GM21360 (cell line): Measurements from ENCODE around the gene UGT1A9.
"Not testable (repeated sequence)": the region's sequence is repeated elsewhere in the genome, so short reads cannot be mapped to it uniquely, and the experiment has no call there.

Experiments
- ATAC-seq: cut with Tn5 transposase; IDR thresholded peaks from one replicate; pipeline ENCODE4 v1.9.1; 2021; ENCODE audit warnings: mild to moderate bottlenecking, moderate library complexity; ENCODE audit not compliant: unreplicated experiment

Gene UGT1A9

GRCh38 chr2:233711312-233712008 lies 39.8 kb downstream of the UGT1A9 start:
- ATAC-seq, result no peak

DNA sequence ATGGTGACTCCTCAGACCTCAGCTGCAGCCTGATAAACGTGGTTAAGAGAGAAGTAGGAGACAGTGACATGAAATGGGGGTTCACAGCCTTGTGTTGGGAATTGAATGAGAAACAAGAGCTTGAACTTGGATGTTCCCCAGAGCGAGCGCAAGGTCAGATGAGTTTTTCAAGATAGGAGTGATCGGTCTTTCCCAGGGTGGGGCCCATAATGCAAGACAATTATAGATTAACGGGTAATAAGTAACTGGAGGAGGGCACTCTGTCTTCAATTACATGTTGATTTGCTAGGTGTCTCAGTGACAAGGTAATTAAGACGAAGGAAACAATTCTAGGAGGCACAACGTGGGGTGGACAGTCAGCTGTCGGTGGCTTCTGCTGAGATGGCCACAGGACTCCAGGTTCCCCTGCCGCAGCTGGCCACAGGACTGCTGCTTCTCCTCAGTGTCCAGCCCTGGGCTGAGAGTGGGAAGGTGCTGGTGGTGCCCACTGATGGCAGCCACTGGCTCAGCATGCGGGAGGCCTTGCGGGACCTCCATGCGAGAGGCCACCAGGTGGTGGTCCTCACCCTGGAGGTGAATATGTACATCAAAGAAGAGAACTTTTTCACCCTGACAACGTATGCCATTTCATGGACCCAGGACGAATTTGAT lies 41.0 kb downstream of the UGT1A9 start, which contains the start of gene UGT1A5:
UGT1A5 (plus strand) TSS at position 297 of the 651 bp plus-strand sequence; CDS start at position 382, 85 bp downstream.
- no peak for ATAC-seq

GRCh38 chr2:233713262-233713615 lies 41.5 kb downstream of the UGT1A9 start:
- ATAC-seq, result no peak

- no peak for ATAC-seq
These were observed 42.4 kb downstream of the UGT1A9 start for GRCh38 chr2:233714121-233714520.

- ATAC-seq, result no peak
These were observed 46.9 kb downstream of the UGT1A9 start, which contains the start of gene UGT1A4 for GRCh38 chr2:233718552-233718951. TSS of gene UGT1A4 (plus strand) at chr2:233718736. CDS start at chr2:233718821, 85 bp downstream.

DNA sequence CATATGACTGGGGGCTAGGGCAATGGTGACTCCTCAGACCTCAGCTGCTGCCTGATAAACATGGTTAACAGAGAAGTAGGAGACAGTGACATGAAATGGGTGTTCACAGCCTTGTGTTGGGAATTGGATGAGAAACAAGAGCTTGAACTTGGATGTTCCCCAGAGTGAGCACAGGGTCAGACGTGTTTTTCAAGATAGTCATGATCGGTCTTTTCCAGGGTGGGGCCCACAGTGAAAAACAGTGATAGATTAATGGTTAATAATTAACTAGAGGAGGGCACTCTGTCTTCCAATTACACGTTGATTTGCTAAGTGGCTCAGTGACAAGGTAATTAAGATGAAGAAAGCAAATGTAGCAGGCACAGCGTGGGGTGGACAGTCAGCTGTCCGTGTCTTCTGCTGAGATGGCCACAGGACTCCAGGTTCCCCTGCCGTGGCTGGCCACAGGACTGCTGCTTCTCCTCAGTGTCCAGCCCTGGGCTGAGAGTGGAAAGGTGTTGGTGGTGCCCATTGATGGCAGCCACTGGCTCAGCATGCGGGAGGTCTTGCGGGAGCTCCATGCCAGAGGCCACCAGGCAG lies 57.1 kb downstream of the UGT1A9 start, which contains the start of gene UGT1A3:
UGT1A3 (plus strand) TSS at position 320 of the 579 bp plus-strand sequence; CDS start at position 405, 85 bp downstream.
- no peak for ATAC-seq

DNA sequence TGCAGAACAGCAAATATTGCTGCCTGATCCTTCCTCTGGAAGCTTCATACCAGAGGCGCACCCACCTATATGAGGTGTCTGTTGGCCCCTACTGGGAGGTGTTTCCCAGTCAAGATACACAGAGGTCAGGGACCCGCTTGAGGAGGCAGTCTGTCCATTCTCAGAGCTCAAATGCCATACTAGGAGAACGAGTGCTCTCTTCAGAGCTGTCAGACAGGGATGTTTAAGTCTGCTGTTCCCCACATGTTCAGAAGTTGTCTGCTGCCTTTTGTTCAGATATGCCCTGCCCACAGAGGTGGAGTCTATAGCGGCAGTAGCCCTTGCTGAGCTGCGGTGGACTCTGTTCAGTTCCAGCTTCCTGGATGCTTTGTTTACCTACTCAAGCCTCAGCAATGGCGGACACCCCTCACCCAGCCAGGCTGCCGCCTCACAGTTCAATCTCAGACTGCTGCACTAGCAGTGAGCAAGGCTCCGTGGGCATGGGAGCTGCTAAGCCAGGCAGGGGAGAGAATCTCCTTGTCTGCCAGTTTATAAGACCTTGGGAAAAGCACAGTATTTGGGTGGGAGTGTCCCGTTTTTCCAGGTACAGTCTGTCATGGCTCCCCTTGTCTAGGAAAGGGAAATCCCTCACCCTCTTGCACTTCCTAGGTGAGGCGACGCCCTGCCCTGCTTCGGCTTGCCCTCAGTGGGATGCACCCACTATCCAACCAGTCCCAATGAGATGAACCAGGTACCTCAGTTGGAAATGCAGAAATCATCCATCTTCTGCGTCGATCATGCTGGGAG lies 65.4 kb downstream of the UGT1A9 start:
- not testable (repeated sequence) for ATAC-seq

- ATAC-seq, result no peak
These were observed 69.2 kb downstream of the UGT1A9 start for GRCh38 chr2:233740870-233741269.

DNA sequence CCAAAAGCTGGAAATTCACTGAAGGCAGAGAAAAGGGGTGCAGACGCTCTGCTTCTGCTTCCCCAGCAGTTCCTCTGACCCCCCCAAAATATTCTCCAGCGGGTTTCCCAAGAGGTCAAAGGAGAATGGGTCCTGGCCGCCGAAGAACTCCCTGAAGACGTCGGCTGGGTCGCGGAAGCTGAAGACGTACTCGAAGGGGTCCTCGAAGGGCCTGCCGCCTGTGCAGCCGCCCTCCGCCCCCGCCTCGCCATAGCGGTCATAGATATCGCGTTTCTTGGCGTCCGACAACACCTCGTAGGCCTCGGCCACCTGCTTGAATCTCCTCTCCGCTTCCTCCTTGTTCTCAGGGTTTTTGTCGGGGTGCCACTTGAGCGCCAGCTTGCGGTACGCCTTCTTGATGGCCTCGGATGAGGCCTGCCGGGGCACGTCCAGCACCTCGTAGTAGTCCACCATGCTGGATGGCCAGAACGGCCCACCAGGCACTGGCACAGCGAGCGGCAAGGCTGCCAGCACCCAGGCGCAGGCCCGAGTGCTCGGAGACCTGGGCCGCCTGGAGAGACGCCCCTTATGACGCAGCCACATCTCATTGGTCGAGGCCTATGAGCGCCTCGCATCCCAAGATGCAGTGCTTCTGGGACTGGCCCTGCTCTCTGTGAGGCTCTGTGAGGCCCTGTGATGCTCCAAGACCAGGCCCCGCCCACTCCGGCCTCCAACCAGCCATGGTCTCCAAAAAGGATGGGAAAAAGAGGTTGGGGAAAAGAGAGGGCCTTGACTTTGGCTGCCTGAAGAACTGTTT lies 72.0 kb downstream of the UGT1A9 start:
- ATAC-seq, result no peak

GRCh38 chr2:233745073-233745755 lies 73.5 kb downstream of the UGT1A9 start:
- ATAC-seq, result no peak

GRCh38 chr2:233745838-233746237 lies 74.1 kb downstream of the UGT1A9 start:
- not testable (repeated sequence) for ATAC-seq

- no peak for ATAC-seq
These were observed 75.0 kb downstream of the UGT1A9 start for GRCh38 chr2:233746475-233747282.

DNA sequence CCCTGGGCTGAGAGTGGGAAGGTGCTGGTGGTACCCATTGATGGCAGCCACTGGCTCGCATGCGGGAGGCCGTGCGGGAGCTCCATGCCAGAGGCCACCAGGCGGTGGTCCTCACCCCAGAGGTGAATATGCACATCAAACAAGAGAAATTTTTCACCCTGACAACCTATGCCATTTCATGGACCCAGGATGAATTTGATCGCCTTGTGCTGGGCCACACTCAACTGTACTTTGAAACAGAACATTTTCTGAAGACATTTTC lies 75.5 kb downstream of the UGT1A9 start:
- no peak for ATAC-seq

DNA sequence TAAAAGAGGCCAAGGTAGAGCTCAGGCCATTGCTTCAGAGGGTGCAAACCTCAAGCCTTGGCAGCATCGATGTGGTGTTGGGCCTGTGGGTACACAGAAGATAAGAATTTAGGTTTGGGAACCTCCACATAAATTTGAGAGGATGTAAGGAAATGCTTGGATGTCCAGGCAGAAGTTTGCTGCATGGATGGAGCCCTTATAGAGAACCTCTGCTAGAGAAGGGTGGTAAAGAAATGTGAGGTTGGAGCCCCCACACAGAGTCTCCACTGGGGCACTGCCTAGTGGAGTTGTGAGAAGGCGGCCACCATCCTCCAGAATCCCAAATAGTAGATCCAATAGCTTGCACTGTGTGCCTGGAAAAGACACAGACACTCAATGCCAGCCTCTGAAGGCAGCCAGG lies 79.0 kb downstream of the UGT1A9 start:
- not testable (repeated sequence) for ATAC-seq

DNA sequence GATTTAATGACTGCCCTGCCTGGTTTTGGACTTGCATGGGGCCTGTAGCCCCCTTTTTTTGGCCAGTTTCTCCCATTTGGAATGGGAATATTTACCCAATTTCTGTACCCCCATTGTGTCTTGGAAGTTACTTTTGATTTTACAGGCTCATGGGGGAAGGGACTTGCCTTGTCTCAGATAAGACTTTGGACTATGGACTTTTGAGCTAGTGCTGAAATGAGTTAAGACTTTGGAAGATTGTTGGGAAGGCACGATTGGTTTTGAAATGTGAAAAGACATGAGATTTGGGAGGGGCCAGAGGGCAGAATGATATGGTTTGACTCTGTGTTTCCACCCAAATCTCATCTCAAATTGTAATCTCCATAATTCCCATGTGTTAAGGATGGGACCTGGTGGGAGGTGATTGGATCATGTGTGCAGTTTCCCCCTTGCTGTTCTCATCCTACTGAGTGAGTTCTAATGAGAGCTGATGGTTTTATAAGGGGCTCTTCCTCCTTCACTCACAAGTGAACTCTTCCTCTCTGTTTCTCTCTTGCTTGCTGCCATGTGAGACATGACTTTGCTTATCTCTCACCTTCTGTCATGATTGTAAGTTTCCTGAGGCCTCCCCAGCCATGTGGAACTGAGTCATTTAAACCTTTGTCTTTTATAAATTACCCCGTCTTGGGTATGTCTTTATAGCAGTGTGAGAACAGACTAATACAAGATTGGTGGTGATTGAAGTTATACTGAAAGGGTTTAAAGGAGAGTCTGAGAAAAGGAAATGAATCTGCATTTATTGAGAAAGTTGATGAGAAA lies 79.7 kb downstream of the UGT1A9 start:
- not testable (repeated sequence) for ATAC-seq

- ATAC-seq, result no peak
These were observed 83.3 kb downstream of the UGT1A9 start for GRCh38 chr2:233754872-233755611.

- no peak for ATAC-seq
These were observed 84.9 kb downstream of the UGT1A9 start for GRCh38 chr2:233756429-233757081.
